Stimulated activated CD8-positive, alpha-beta memory T cell treated with anti-CD3 and anti-CD28 coated beads, Interleukin-12 subunit alpha, Interleukin-12 subunit beta, amount 100 ng/mL, for 24 hours (primary cell): Measurements from ENCODE around the gene FOXK1.
"Not testable (repeated sequence)": the region's sequence is repeated elsewhere in the genome, so short reads cannot be mapped to it uniquely, and the experiment has no call there.

ENCODE experiments used
- DNase-seq: peaks from one replicate; pipeline ENCODE4 v3.0.0-alpha.2; 2020; ENCODE audit errors: extremely low read depth

Gene FOXK1

GRCh38 chr7:4800926-4801838, 119.1 kb downstream of the FOXK1 start:
- no peak for DNase-seq

DNA sequence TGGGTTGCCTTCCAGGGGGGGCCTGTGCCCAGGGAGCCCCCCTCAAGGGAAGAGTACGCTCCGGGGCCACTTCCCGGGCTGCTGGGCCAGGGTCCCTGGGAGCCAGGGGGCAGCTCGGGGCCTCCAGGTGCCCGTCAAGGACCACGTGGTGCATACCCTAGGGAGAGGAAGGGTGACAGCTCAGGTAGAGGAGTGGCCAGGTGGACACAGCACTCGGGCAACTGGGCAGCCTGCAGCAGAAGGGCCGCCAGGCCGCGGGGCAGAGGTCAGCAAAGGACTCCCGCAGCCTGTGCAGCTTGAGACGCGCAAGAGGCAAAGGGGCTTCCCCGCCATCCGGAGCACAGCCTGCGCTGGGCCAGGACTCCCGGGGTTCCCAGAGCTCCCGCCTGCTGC, 119.7 kb downstream of the FOXK1 start:
- no peak for DNase-seq

DNA sequence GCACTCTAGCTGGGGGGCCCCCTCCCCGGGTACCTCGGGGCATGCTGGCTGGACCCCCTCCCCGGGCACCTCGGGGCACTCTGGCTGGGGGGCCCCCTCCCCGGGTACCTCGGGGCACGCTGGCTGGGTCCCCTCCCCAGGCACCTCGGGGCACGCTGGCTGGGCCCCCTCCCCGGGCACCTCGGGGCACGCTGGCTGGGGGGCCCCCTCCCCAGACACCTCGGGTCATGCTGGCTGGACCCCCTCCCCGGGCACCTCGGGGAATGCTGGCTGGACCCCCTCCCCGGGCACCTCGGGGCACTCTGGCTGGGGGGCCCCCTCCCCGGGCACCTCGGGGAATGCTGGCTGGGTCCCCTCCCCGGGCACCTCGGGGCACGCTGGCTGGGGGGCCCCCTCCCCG, 120.5 kb downstream of the FOXK1 start:
- DNase-seq: not testable (repeated sequence)

DNA sequence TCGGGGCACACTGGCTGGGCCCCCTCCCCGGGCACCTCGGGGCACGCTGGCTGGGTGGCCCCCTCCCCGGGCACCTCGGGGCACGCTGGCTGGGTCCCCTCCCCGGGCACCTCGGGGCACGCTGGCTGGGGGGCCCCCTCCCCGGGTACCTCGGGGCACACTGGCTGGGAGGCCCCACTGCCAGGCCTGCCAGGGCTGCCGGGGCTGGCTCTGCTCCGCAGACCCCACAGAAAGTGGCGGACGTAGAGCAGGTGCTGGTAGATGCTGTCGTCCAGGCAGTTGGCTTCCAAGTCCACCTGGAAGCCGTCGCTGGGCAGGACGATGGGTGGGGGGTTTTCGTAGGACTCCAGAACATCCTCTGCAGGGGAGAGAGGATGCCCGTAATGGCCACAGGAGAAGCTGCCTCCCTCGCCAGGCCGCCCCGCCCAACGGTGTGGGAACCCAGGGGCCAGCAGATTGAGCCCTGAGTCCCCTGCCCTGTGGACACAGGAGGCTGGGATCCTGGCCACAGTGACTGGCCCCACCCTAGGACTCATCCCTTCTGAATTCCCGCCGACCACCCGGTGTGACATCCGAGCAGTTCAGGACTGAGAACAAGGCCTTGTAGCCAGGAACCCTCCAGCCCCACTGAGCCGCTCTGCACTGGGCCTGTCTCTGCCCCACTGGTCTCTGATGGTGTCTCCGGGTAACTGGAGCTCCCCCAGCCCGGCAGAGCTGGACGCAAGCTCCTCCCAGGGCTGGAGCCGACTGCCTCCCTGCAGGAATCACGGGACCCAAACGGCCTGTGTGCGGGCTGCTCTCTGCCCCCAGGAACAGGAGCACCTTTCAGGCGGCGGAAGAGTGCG, 121.5 kb downstream of the FOXK1 start:
- no peak for DNase-seq

DNA sequence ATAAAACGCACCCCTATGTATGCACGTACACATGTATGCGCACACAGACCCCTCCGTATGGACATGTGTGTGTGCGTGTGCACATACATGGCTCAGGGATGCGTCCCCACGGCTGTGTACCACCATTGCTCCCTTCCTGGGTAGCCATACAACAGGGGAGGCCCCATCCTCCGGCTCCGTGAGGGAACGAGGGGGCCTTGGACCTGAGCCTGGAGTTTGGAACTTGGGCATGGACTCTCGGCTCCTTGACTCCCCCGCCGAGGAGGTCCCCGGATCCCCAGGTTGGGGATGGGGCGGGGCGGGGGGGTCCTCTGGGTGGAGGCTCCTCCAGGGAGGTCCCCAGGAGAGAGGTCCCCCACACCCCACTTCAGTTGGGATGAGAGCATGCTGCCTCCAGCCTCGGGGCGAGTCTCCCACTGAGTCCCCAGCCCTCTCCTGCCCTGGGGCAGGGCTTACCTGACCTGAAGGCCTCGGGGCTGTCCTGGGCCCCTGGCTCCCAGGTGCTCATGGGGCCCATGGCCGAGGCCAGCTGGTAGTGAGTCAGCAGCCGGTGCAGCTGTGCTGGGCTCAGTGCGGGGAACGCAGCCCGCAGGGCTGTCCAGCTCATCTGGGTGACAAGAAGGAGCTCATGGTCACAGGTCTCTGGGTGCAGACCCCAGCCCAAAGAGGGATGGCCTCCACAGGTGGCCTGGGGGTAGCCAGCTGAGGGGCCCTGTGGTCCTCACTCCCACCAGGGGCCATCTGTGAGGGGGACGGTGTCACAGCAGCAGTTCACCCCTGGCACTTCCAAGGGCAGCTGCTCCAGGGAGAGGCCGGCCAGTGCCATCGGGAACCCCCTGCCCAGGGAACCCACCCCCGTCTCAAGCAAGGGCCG, 123.3 kb downstream of the FOXK1 start:
- DNase-seq: no peak

DNA sequence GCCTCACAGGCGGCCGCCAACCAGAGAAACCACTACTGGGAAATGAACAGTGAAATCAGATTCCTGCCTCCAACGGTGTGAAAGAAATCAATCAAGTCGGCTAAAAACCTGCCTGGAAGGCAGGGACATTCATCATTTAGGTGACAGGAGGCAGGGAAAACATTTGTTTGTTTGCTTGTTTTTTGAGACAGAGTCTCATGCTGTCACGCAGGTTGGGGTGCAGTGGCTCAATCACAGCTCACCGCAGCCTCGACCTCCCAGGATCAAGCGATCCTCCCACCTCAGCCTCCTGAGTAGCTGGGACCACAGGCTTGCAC, 123.8 kb downstream of the FOXK1 start:
- DNase-seq: no peak

GRCh38 chr7:4806983-4807597, 125.0 kb downstream of the FOXK1 start:
- DNase-seq: no peak

GRCh38 chr7:4807598-4808016, 125.5 kb downstream of the FOXK1 start:
- no peak for DNase-seq

DNA sequence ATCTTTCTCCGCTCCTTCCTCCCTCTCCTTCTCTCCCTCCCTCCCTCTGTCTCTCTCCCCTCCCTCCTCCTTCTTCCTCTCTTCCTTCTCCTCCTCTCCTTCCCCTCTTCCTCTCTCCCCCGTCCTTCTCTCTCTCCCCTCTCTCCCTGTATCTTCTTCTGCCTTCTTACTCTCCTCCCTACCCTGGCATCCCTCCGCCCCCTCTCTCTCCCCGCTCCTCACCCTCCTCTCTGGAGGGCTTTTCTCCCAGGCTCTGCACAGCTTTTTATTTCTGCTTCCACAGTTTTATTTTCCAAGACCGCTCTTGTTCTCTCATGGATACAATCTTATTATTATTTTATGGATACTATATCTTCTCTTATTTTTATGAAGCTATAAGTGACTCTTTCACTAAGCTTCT, 125.9 kb downstream of the FOXK1 start:
- DNase-seq: no peak

- DNase-seq: no peak
These were observed 126.5 kb downstream of the FOXK1 start for GRCh38 chr7:4808565-4808964.

DNA sequence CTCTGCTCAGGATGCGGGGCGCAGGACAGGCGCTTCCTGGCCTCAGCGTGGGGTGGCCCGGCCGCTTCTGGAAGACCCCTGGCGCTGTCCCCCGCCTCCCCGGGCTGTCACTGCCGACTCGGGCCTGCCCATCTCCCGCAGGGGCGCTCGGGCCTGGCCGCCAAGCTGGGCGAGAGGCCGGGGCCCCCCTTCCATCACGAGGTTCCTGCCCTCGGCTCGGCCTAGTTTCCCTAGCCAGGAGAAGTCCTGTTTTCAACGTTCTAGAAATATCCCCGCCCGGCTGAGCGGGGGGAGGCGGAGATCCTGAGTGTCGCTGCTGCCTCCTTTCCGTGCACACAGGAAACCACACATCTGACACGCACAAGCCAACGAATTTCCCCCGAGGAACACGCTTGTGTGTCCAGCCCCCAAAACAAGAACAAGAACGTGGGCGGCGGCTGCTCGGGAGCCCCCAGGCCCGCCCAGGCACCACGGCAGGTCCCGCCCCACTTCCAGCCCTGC, 127.0 kb downstream of the FOXK1 start:
- no peak for DNase-seq

GRCh38 chr7:4809666-4810065, 127.6 kb downstream of the FOXK1 start:
- no peak for DNase-seq

- no peak for DNase-seq
These were observed 132.3 kb downstream of the FOXK1 start for GRCh38 chr7:4814433-4814832.

GRCh38 chr7:4815121-4815520, 133.0 kb downstream of the FOXK1 start:
- DNase-seq: no peak

- no peak for DNase-seq
These were observed 133.7 kb downstream of the FOXK1 start for GRCh38 chr7:4815609-4816418.

- DNase-seq: no peak
These were observed 134.5 kb downstream of the FOXK1 start for GRCh38 chr7:4816419-4817080.

DNA sequence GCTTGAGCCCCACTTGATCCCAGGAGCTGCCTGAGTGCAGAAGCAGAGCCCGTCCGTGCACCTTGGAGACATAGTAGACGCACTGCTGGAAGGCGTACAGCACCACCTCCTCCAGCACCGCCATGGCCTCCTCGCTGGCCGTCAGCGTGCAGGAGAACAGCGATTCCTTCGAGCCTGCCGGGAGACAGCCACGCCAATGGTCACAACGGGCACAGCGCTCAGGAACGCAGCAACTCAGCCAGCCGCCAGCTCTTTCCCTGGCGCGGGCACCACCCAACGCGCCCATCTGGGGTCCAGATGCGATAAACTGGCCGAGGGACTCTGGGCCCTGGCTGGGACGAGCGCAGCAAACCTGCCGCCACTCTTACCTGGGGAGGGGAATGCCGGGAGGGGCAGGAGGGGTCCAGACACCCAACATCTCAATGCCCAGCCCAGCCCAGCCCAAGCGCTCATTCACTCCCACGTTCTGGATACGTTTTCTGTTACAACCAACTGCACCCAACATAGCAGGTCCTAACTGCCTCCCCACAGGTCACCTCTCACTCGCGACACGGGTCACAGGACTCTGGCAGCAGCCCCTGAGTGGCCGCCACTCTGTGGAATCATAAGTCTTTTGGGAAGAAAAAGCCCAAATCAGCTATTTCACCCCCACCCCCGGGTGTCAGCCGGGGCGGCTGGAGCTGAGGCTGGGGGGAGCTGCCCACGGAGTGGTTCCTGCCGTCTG, 135.2 kb downstream of the FOXK1 start:
- no peak for DNase-seq

DNA sequence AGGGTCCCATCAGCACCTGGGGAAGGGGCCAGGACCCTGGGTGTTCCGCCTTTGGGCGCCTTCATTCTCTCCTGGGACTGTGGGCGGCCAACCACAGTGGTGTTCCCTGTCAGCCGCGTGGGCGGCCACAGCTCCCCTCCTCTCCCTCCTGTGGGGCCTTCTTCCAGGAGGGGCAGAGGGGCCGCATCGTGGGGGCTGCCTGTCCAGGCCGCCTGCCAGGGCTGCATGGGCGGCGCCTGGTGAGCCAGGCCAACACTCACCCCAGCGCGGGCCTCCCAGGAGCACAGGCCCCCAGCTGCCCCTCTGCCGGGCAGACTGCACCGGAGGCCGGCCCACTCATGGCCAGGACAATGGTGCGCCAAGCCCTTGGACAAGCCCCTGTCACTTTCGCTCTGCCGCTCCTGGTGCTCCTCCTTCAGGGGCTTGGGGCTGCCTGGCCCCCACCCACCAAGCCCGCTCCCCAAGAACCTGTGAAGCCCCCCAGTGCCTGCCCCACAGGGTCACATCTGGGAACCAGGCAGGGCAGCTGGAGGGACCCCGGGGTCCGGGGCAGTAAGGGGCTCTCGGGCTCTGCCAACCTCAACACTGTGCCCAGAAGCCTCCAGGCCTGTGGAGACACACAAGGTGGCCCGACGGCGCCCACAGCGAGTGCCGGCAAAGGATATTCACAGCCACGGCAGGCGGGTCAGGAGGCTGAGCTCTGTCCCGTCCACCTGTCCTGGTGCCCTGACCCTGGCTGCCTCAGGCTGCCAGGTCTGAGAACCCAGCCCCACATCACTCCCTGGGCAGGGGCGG, 136.1 kb downstream of the FOXK1 start:
- no peak for DNase-seq
